Choroid plexus epithelial cell (primary cell): Measurements from ENCODE around the gene RTL9.
A peak's percentile ranks its signal among the peaks of the same experiment; 100 is the strongest.

Experiments used
- DNase-seq: peaks from one replicate; pipeline ENCODE4 v3.0.0-alpha.2; 2010; ENCODE audit warnings: low read depth
- H3K4me3 ChIP-seq: 2 replicates; pipeline ENCODE4 v1.5.1; 2011; ENCODE audit warnings: low read depth, mild to moderate bottlenecking, control low read depth, low read length, moderate library complexity
- CTCF ChIP-seq: conservative IDR thresholded peaks from 2 replicates; pipeline ENCODE4 v1.5.1; 2011; ENCODE audit warnings: low read depth, mild to moderate bottlenecking, control low read depth, inconsistent platforms, low read length, moderate library complexity

RTL9 gene

GRCh38 chrX:110358548-110358947 is at the start of gene RTL9:
TSS of gene RTL9 (plus strand) at chrX:110358848. CDS start at chrX:110450618, 91,770 bp downstream.
- no peak for DNase-seq
- TF ChIP-seq CTCF, result no peak
- H3K4me3 ChIP-seq, result no peak within 1 kb of the TSS

DNA sequence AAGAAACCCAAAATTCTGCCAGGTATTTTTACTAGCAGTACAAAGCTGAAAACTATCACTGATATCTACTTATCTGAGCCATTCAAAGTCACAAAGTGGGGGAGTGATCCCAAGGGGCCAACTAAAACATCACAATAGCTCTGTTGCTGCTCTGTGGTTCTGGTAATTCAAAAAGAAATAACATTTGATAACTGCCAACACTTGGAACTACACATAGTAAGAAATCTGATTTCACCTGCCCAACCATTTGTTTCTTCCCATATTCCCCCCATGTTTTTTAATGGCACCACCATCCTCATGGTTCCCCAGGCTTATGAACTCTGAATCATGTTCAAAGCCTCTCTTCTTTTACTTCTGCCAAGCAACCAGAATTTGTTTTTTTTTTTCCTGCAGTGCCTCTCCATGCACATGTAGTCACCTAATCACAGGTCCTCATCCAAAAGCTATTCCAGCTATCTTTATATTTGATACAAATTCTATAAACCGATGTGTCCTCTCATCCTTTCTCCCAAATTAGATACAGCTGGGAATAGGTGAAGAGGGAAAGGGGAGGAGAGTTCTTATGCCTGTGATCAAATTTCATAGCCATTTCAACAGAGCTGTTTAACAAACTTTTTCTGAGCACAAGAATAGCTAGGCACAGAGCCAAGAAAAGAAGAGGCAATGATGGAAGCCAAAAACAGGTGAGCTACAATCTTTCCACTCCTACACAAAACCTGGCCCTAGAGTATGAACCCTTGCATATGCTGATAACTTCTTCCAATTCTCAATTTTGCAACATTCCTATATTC is 48.5 kb upstream of the RTL9 start:
- DNase-seq, result peak; percentile 32
- TF ChIP-seq CTCF, result no peak
- no peak overlapping the region for H3K4me3 ChIP-seq

DNA sequence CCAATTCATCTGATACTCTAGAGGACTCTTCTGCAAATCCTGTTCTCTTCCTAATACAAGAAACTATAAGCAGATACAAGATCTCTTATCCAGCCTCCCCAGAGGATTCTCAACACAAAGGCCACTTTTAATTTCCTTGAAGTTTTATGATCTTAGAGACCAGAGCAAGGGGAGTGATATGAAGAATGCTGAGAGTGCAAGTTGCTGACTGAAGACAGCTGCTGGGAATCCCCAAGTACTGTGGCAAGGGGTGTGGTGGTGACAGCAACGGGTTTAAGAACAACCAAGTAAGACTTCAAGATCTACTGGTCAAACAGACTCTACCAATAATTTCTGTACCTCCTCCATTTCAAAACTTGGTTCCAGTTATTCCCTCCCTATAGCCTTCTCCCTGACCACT is 47.8 kb upstream of the RTL9 start:
- no peak overlapping the region for H3K4me3 ChIP-seq
- TF ChIP-seq CTCF, result no peak
- DNase-seq, result no peak

DNA sequence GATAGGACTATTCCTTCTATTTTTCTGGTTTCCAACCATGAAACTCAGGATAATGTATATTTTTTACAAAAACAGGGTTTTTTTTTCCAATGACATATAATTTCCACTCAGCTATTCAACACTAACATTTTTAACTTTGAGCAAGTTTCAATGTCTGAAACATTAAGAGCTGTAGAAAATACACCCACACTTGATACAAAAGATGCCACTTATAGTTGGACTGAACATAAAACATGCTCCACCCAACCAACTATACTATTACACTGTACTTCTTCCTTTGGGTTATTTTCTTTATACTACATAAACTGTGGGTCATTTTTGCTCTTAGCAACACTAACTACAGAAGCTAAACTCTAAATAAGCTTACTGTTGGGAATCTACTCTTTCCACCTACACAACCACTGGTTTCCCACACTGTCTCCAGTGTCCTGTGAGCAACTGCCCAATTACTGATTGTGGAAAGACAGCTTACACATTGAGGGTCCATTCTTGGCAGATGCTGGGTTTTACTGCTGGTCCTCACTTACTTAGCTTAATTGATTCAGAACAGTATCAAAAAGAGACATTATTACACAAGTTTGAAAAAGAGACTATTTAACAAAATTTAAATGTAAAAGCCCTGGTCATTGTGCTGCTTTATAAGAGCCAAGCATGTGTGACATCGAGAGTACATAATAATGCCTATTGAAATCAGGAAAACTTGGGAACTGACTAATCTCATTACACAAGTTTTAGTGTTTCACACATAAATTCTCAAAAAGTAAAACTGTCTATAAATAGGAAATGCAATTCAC is 47.0 kb upstream of the RTL9 start:
- TF ChIP-seq CTCF, result no peak
- no peak overlapping the region for H3K4me3 ChIP-seq
- DNase-seq, result no peak

- H3K4me3 ChIP-seq, result peak overlapping the region; percentile 77
- TF ChIP-seq CTCF, result no peak
- DNase-seq, result no peak
Observed at GRCh38 chrX:110315551-110315950, 43.1 kb upstream of the RTL9 start.

DNA sequence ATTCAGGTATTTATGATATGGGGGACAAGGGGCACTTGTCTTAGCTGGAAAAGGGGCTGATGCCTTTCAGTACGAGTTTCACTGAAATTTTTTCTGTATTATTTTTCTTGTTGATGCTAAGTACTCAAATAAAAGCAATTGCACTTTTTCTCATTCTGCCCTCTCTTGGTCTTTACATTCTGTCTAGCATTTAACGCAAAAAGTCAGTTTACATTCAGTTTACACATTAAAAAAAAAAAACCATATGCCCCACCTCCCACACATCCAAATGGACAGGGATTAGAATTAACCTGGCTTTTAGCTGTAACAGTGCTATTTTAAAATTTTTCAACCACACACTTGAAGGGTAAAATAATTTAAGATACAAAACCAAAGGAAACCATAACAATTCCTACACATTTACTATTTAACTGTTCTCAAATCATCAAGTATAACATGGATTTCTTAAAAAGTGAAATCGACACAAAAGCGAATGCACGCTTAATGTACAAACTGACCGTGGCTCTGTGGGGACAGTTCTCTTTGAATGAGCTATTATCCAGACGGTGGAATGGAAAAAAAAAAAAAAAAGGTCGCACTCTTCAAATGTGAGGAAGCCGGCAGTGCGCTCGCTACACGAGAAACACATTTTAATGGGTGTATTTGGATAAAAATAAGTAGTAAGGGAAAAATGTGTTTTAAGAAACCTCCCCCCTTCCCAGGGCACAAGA is 42.1 kb upstream of the RTL9 start:
- no peak for TF ChIP-seq CTCF
- no peak for DNase-seq
- peak overlapping the region; percentile 77 for H3K4me3 ChIP-seq
